Lower lobe of right lung (tissue), 2 donors: ENCODE results near the gene S100A6. TPM values are rescaled to one million over a fixed set of nuclear protein-coding genes. Genes with fewer than 3 reads are reported as not detected.
"Not testable (repeated sequence)": the region's sequence is repeated elsewhere in the genome, so short reads cannot be mapped to it uniquely, and the experiment has no call there.

Source experiments
- ATAC-seq, 2 donors: fragments of 200-7000 bp; cut with Tn5 transposase; one replicate each; pipeline ENCODE4 v1.9.1; 2020 to 2022; ENCODE audit warnings: mild to moderate bottlenecking in 2 of 2, moderate library complexity in 2 of 2
- DNase-seq: peaks from one replicate; pipeline ENCODE4 v3.0.0-alpha.2; 2020
- H3K27ac ChIP-seq: fragments of 200-600 bp; one replicate; pipeline ENCODE4 v1.8.0; 2022
- H3K27me3 ChIP-seq: fragments of 200-600 bp; one replicate; pipeline ENCODE4 v1.8.0; 2022; ENCODE audit warnings: low read depth
- H3K36me3 ChIP-seq: fragments of 200-600 bp; one replicate; pipeline ENCODE4 v1.8.0; 2022; ENCODE audit warnings: mild to moderate bottlenecking
- H3K4me1 ChIP-seq: fragments of 200-600 bp; one replicate; pipeline ENCODE4 v1.8.0; 2022
- H3K4me3 ChIP-seq: fragments of 200-600 bp; one replicate; pipeline ENCODE4 v1.8.0; 2022; ENCODE audit warnings: mild to moderate bottlenecking
- H3K9me3 ChIP-seq: fragments of 200-600 bp; one replicate; pipeline ENCODE4 v1.8.0; 2022
- intact Hi-C: fragments of 100-400 bp; cut with DNase I; formaldehyde crosslinking; loops from one replicate; pipeline ENCODE4 v1.11.0; 2022
- total RNA-seq: library from RNA; stranded (reverse); fragmentation: NEBNext Ultra II Directional; extraction: Animal tissue kit (Norgen Biotek cat#: 25700); gene quantifications from one replicate; pipeline ENCODE4 v1.2.1, GENCODE V29; 2021
- TF ChIP-seq, protein P1 (sequence below): fragments of 200-600 bp; IDR thresholded peaks from one replicate; pipeline ENCODE4 v1.8.0; 2022; ENCODE audit warnings: antibody characterized with exemption, mild to moderate bottlenecking
- donor health status: DM: no; HTN: yes; CAD: no; lungs with severe emphysema.

S100A6 gene
- total RNA-seq, 1 donor from 2014 or later = 1,109 TPM

GRCh38 chr1:153566414-153567371 lies 30.9 kb upstream of the S100A6 start:
- DNase-seq (peak; percentile 98), ATAC-seq (peak; percentile 92 to 96)
- Histone ChIP-seq H3K36me3 (no peaks in the 10 kb centered on the region), H3K9me3 (no peaks in the 10 kb centered on the region), H3K27me3 (no peaks in the 10 kb centered on the region), H3K4me3 (peak overlapping the region; percentile 20), H3K4me1 (peaks cover 42% of the 10 kb centered on the region), H3K27ac (peak overlapping the region; percentile 94)
- intact Hi-C loops = loop anchor here (5.0 to 10.0 kb wide), 2 partner anchors 34 to 52 kb away; no protein-coding TSS in a partner anchor
- TF ChIP-seq, protein P1, sequence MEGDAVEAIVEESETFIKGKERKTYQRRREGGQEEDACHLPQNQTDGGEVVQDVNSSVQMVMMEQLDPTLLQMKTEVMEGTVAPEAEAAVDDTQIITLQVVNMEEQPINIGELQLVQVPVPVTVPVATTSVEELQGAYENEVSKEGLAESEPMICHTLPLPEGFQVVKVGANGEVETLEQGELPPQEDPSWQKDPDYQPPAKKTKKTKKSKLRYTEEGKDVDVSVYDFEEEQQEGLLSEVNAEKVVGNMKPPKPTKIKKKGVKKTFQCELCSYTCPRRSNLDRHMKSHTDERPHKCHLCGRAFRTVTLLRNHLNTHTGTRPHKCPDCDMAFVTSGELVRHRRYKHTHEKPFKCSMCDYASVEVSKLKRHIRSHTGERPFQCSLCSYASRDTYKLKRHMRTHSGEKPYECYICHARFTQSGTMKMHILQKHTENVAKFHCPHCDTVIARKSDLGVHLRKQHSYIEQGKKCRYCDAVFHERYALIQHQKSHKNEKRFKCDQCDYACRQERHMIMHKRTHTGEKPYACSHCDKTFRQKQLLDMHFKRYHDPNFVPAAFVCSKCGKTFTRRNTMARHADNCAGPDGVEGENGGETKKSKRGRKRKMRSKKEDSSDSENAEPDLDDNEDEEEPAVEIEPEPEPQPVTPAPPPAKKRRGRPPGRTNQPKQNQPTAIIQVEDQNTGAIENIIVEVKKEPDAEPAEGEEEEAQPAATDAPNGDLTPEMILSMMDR = no peak

DNA sequence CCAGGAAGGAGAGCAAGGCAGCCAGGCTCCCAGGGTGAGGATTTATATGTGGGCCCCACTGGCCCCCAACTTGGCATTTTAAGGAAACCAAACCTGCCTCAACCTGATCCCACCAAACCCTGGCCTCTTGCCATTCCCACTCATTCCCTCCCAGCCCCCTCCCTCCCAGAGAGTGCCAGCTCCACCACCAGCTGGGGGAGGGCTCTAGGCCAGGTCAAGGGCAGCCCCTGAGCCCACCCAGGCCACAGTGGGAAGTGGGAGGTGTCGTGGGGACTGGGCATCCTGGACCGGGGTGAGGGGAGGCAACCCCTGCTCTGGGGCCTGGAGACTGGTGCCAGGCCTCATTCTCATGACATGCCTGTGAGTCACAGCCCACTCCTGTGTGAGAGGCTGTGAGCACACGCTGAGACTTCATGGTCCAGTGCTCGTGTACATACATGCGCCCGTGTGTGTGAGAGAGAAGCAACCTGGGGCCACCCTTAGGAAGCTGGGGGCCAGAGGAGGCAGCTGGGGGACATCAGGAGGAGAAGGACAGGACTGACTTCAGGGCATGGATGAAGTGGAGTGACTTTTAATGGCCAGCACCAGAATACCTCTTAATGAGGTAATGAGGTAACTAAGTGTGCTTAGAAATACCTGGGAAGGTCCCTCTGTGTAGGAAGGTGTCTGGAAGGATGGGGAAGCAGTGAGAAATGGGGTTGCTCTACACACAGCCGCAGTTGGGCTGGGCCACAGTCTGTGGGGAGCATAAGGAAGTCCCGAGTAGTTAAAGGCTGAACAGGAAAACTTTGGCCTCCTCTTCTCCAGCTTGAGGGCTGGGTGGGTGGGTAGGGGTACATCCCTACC lies 30.0 kb upstream of the S100A6 start, which contains the start of gene S100A2:
Gene S100A2 (minus strand): TSS at position 316 of the 846 bp plus-strand sequence. CDS start 1,967 bp downstream, outside the sequence.
- Histone ChIP-seq H3K9me3 (no peaks in the 10 kb centered on the region), H3K27me3 (no peaks in the 10 kb centered on the region), H3K27ac (peak within 1 kb of the TSS; percentile 94), H3K4me1 (peaks cover 42% of the 10 kb centered on the region), H3K4me3 (peak within 1 kb of the TSS; percentile 20), H3K36me3 (no peaks in the 10 kb centered on the region)
- DNase-seq (peak; percentile 73), ATAC-seq (peak; percentile 70 to 82)
- intact Hi-C loops = loop anchor here (5.0 to 10.0 kb wide), 2 partner anchors 33 to 51 kb away; no protein-coding TSS in a partner anchor
- TF ChIP-seq, protein P1 = no peak

DNA sequence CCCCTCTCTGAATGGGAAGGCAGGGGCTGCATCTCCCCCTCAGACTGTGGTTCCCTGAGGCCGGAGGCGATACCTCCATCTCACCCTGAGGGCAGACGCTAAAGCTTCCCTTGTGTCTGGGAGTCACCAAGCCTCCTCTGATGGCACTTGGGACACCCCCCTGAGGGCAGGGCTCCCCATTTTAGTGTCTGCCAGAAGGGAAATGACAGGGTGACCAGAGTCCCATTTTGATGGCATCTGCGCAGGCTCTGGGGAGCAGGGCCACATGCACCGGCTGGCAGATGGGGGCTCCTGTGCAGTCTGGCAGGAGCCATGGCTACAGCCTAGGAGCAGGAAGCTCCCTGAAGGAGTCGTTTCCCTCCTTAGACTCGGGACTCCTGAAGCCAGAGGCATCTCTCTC lies 28.2 kb upstream of the S100A6 start:
- Histone ChIP-seq H3K27me3 (no peaks in the 10 kb centered on the region), H3K4me1 (peaks cover 40% of the 10 kb centered on the region), H3K4me3 (no peak overlapping the region), H3K9me3 (no peaks in the 10 kb centered on the region), H3K36me3 (no peaks in the 10 kb centered on the region), H3K27ac (no peak overlapping the region)
- TF ChIP-seq, protein P1 = no peak
- intact Hi-C loops = loop anchor here (10.0 kb wide), 1 partner anchor 49 kb away; no protein-coding TSS in a partner anchor
- DNase-seq (no peak), ATAC-seq (no peak)

DNA sequence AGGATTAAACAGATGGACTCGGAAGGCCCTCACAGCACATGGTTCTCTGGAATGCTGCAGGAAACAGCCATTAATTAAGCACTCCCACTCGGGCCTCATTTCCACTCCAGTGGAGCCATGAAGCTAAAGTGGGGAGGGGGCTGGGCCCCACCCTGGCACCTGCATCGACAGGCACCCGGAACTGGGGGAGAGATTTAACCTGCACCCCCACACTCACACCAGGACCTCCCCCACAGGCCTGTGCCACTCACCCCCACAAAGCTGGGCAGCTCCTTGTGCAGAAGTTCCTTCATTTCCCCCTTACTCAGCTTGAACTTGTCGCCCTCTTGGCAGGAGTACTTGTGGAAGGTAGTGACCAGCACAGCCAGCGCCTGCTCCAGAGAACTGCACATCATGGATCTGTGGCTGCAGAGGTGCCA lies 27.7 kb upstream of the S100A6 start:
- no peak for ATAC-seq
- no peaks in the 10 kb centered on the region for H3K9me3 ChIP-seq
- no peaks in the 10 kb centered on the region for H3K27me3 ChIP-seq
- DNase-seq = peak; percentile 33
- no peak overlapping the region for H3K27ac ChIP-seq
- no peaks in the 10 kb centered on the region for H3K36me3 ChIP-seq
- H3K4me3 ChIP-seq = no peak overlapping the region
- TF ChIP-seq, protein P1 = no peak
- intact Hi-C loops = loop anchor here (10.0 kb wide), 1 partner anchor 49 kb away; no protein-coding TSS in a partner anchor
- peaks cover 35% of the 10 kb centered on the region for H3K4me1 ChIP-seq

GRCh38 chr1:153562021-153562420 lies 26.2 kb upstream of the S100A6 start:
- DNase-seq, H3K4me3 ChIP-seq, H3K27me3 ChIP-seq, H3K9me3 ChIP-seq, ATAC-seq, H3K36me3 ChIP-seq: not testable (repeated sequence)
- intact Hi-C loops = loop anchor here (10.0 kb wide), 1 partner anchor 47 kb away; no protein-coding TSS in a partner anchor
- H3K27ac ChIP-seq = peak overlapping the region; percentile 18
- H3K4me1 ChIP-seq = peaks cover 21% of the 10 kb centered on the region
